SK-N-SH treated with all-trans-retinoic acid at 6 μM for 48 hours (cell line): ENCODE measurements around the gene TTLL8.
"Not testable (repeated sequence)": the region's sequence is repeated elsewhere in the genome, so short reads cannot be mapped to it uniquely, and the experiment has no call there.

Experiments used
- ATAC-seq: fragments of 200-7000 bp; cut with Tn5 transposase; 3 replicates; pipeline ENCODE4 v1.9.1; 2020; ENCODE audit warnings: mild to moderate bottlenecking, moderate library complexity
- ARNTL ChIP-seq: fragments of 450-650 bp; formaldehyde crosslinking; IDR thresholded peaks from 2 replicates; pipeline ENCODE4 v1.5.0; 2020; ENCODE audit warnings: low read depth, mild to moderate bottlenecking, moderate library complexity, borderline replicate concordance
- BACH2 ChIP-seq: fragments of 250-450 bp; sonication (Bioruptor Pico); IDR thresholded peaks from 2 replicates; pipeline ENCODE4 v1.9.0; 2021; ENCODE audit warnings: mild to moderate bottlenecking, borderline replicate concordance
- CSDC2 ChIP-seq: fragments of 250-450 bp; sonication (Bioruptor Pico); IDR thresholded peaks from 2 replicates; pipeline ENCODE4 v1.5.0; 2020; ENCODE audit warnings: mild to moderate bottlenecking, moderate library complexity
- ESRRG ChIP-seq: fragments of 250-450 bp; sonication (Bioruptor Pico); IDR thresholded peaks from 2 replicates; pipeline ENCODE4 v1.6.1; 2021; ENCODE audit warnings: mild to moderate bottlenecking
- GLIS3 ChIP-seq: fragments of 250-450 bp; sonication (Bioruptor Pico); IDR thresholded peaks from 2 replicates; pipeline ENCODE4 v1.5.0; 2020; ENCODE audit warnings: mild to moderate bottlenecking, moderate library complexity
- ISL1 ChIP-seq: fragments of 250-450 bp; sonication (Bioruptor Pico); IDR thresholded peaks from 2 replicates; pipeline ENCODE4 v2.1.2; 2022; ENCODE audit warnings: mild to moderate bottlenecking, moderate library complexity
- OSR1 ChIP-seq: fragments of 250-450 bp; sonication (Bioruptor Pico); IDR thresholded peaks from 2 replicates; pipeline ENCODE4 v1.8.0; 2022; ENCODE audit warnings: moderate library complexity, mild to moderate bottlenecking, inconsistent platforms
- PPARA ChIP-seq: fragments of 250-450 bp; sonication (Bioruptor Pico); IDR thresholded peaks from 2 replicates; pipeline ENCODE4 v1.5.0; 2020; ENCODE audit warnings: mild to moderate bottlenecking, borderline replicate concordance
- RARB ChIP-seq: fragments of 250-450 bp; sonication (Bioruptor Pico); IDR thresholded peaks from 2 replicates; pipeline ENCODE4 v1.8.0; 2021; ENCODE audit warnings: mild to moderate bottlenecking, moderate library complexity
- TCF4 ChIP-seq: fragments of 250-450 bp; sonication (Bioruptor Pico); IDR thresholded peaks from 2 replicates; pipeline ENCODE4 v1.8.0; 2021; ENCODE audit warnings: mild to moderate bottlenecking, moderate library complexity, borderline replicate concordance
- TOX ChIP-seq: fragments of 250-450 bp; sonication (Bioruptor Pico); IDR thresholded peaks from 2 replicates; pipeline ENCODE4 v1.8.0; 2021; ENCODE audit warnings: mild to moderate bottlenecking, moderate library complexity, borderline replicate concordance
- ZFP3 ChIP-seq: fragments of 250-450 bp; sonication (Bioruptor Pico); IDR thresholded peaks from 2 replicates; pipeline ENCODE4 v1.5.0; 2020; ENCODE audit warnings: mild to moderate bottlenecking, moderate library complexity
- ZFP30 ChIP-seq: fragments of 450-650 bp; formaldehyde crosslinking; IDR thresholded peaks from 2 replicates; pipeline ENCODE4 v1.5.0; 2022; ENCODE audit warnings: mild to moderate bottlenecking, moderate library complexity
- ZNF70 ChIP-seq: fragments of 450-650 bp; formaldehyde crosslinking; IDR thresholded peaks from 2 replicates; pipeline ENCODE4 v1.5.0; 2020; ENCODE audit warnings: mild to moderate bottlenecking, moderate library complexity
- ZNF8 ChIP-seq: fragments of 450-650 bp; formaldehyde crosslinking; IDR thresholded peaks from 2 replicates; pipeline ENCODE4 v1.5.0; 2020; ENCODE audit warnings: mild to moderate bottlenecking, moderate library complexity
- TF ChIP-seq, protein P1 (sequence below): fragments of 250-450 bp; sonication (Bioruptor Pico); IDR thresholded peaks from 2 replicates; pipeline ENCODE4 v1.5.1; 2021; ENCODE audit warnings: mild to moderate bottlenecking, moderate library complexity
- TF ChIP-seq, protein P2 (sequence below): fragments of 250-450 bp; sonication (Bioruptor Pico); IDR thresholded peaks from 2 replicates; pipeline ENCODE4 v1.5.0; 2020; ENCODE audit warnings: mild to moderate bottlenecking, moderate library complexity
- TF ChIP-seq, protein P3 (sequence below): fragments of 250-450 bp; sonication (Bioruptor Pico); IDR thresholded peaks from 2 replicates; pipeline ENCODE4 v1.8.0; 2021; ENCODE audit warnings: low read depth, mild to moderate bottlenecking, moderate library complexity, borderline replicate concordance
- TF ChIP-seq, protein P4 (sequence below): fragments of 250-450 bp; sonication (Bioruptor Pico); IDR thresholded peaks from 2 replicates; pipeline ENCODE4 v1.8.0; 2020; ENCODE audit warnings: mild to moderate bottlenecking, moderate library complexity, borderline replicate concordance
- TF ChIP-seq, protein P5 (sequence below): fragments of 250-450 bp; sonication (Bioruptor Pico); IDR thresholded peaks from 2 replicates; pipeline ENCODE4 v1.5.1; 2020; ENCODE audit warnings: low read depth, mild to moderate bottlenecking, moderate library complexity

The TTLL8 gene

DNA sequence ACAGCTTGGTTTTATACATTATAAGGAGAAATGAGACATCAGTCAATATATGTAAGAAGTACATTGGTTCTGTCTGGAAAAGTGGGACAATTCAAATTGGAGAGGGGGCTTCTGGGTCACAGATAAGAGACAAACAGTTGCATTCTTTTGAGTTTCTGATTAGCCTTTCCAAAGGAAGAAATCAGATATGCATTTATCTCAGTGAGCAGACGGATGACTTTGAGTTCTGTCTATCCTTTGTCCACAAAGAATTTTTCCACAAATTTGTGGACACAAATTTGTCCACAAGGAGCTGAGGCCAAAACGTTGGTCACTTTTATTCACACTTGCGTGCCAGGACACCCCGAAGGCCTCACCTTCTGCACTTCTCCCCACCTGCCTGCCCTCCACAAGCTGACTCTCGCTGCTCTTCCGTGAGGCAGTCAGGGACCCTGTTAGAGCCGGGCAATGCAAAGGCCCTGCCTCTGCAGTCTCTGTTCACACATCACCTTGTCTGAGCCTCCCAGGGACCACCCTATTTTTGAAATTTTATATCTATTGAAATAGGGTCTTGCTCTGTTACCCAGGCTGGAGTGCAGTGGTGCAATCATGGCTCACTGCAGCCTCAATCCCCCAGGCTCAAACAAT is 66.1 kb downstream of the TTLL8 start (continued):
- TF ChIP-seq, protein P1, sequence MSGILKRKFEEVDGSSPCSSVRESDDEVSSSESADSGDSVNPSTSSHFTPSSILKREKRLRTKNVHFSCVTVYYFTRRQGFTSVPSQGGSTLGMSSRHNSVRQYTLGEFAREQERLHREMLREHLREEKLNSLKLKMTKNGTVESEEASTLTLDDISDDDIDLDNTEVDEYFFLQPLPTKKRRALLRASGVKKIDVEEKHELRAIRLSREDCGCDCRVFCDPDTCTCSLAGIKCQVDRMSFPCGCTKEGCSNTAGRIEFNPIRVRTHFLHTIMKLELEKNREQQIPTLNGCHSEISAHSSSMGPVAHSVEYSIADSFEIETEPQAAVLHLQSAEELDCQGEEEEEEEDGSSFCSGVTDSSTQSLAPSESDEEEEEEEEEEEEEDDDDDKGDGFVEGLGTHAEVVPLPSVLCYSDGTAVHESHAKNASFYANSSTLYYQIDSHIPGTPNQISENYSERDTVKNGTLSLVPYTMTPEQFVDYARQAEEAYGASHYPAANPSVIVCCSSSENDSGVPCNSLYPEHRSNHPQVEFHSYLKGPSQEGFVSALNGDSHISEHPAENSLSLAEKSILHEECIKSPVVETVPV (CRISPR knock-in tag): no peak
- TF ChIP-seq, protein P2, sequence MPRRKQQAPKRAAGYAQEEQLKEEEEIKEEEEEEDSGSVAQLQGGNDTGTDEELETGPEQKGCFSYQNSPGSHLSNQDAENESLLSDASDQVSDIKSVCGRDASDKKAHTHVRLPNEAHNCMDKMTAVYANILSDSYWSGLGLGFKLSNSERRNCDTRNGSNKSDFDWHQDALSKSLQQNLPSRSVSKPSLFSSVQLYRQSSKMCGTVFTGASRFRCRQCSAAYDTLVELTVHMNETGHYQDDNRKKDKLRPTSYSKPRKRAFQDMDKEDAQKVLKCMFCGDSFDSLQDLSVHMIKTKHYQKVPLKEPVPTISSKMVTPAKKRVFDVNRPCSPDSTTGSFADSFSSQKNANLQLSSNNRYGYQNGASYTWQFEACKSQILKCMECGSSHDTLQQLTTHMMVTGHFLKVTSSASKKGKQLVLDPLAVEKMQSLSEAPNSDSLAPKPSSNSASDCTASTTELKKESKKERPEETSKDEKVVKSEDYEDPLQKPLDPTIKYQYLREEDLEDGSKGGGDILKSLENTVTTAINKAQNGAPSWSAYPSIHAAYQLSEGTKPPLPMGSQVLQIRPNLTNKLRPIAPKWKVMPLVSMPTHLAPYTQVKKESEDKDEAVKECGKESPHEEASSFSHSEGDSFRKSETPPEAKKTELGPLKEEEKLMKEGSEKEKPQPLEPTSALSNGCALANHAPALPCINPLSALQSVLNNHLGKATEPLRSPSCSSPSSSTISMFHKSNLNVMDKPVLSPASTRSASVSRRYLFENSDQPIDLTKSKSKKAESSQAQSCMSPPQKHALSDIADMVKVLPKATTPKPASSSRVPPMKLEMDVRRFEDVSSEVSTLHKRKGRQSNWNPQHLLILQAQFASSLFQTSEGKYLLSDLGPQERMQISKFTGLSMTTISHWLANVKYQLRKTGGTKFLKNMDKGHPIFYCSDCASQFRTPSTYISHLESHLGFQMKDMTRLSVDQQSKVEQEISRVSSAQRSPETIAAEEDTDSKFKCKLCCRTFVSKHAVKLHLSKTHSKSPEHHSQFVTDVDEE (CRISPR knock-in tag): no peak
- TF ChIP-seq BACH2 (CRISPR knock-in tag): no peak
- TF ChIP-seq GLIS3 (CRISPR knock-in tag): no peak

DNA sequence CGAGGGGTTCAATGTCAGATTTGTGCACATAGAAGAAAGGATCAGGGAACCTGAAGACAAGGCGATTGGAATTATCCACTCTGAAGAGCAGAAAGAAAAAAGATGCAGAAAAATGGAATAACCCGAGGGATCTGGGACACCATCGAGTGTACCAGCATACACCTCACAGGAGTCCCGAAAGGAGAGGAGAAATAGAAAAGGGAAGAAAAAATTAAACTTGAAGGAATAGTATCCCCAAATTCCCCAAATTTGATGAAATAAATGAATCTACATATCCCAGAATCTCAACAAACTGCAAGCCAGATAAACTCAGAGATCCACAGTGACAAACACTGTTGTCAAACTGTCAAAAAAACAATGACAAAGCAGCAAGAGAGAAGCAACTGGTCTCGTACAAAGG is 66.9 kb downstream of the TTLL8 start:
- TF ChIP-seq ARNTL (CRISPR knock-in tag): no peak
- TF ChIP-seq OSR1 (CRISPR knock-in tag): no peak
- TF ChIP-seq BACH2 (CRISPR knock-in tag): no peak
- TF ChIP-seq ZNF8: no peak
- TF ChIP-seq, all 23 proteins: peak for 0
- ATAC-seq: no peak

DNA sequence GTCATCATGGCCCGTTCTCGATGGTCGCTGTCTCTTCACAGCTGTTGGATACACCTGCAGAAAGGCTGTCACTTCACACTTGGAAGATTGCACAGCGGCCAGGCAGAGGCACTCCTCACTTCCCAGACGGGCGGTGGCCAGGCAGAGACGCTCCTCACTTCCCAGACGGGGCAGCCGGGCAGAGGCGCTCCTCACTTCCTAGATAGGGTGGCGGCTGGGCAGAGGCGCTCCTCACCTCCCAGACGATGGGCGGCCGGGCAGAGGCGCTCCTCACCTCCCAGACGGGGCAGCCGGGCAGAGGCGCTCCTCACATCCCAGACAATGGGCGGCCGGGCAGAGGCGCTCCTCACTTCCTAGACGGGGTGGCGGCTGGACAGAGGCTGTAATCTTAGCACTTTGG is 68.3 kb downstream of the TTLL8 start:
- ATAC-seq: not testable (repeated sequence)

DNA sequence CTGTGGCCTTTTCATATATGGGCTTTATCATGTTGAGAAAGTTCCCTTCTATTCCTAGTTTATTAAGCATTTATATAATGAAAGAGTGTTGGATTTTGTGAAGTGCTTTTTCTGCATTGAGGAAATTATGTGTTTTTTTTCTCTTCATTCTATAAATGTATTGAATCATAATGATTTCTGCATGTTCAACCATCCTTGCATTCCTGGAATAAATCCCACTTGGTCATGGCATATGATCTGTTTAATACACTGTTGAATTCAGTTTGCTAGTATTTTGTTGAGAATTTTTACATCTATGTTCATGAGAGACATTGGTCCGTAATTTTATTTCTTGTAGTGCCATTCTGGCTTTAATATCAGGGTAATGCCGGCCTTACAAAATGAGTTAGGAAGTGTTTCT is 71.8 kb downstream of the TTLL8 start:
- ATAC-seq: no peak
- TF ChIP-seq CSDC2 (CRISPR knock-in tag) (no peak), TCF4 (no peak), ARNTL (CRISPR knock-in tag) (no peak), ZFP3 (CRISPR knock-in tag) (no peak), ZFP30 (CRISPR knock-in tag) (no peak), PPARA (CRISPR knock-in tag) (no peak), ISL1 (no peak), TOX (CRISPR knock-in tag) (no peak), ZNF70 (no peak), ESRRG (CRISPR knock-in tag) (no peak), RARB (no peak), GLIS3 (CRISPR knock-in tag) (no peak)
- TF ChIP-seq, protein P2 (CRISPR knock-in tag): no peak
- TF ChIP-seq, protein P3, sequence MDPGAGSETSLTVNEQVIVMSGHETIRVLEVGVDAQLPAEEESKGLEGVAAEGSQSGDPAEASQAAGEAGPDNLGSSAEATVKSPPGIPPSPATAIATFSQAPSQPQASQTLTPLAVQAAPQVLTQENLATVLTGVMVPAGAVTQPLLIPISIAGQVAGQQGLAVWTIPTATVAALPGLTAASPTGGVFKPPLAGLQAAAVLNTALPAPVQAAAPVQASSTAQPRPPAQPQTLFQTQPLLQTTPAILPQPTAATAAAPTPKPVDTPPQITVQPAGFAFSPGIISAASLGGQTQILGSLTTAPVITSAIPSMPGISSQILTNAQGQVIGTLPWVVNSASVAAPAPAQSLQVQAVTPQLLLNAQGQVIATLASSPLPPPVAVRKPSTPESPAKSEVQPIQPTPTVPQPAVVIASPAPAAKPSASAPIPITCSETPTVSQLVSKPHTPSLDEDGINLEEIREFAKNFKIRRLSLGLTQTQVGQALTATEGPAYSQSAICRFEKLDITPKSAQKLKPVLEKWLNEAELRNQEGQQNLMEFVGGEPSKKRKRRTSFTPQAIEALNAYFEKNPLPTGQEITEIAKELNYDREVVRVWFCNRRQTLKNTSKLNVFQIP (CRISPR knock-in tag): no peak
- TF ChIP-seq, protein P4, sequence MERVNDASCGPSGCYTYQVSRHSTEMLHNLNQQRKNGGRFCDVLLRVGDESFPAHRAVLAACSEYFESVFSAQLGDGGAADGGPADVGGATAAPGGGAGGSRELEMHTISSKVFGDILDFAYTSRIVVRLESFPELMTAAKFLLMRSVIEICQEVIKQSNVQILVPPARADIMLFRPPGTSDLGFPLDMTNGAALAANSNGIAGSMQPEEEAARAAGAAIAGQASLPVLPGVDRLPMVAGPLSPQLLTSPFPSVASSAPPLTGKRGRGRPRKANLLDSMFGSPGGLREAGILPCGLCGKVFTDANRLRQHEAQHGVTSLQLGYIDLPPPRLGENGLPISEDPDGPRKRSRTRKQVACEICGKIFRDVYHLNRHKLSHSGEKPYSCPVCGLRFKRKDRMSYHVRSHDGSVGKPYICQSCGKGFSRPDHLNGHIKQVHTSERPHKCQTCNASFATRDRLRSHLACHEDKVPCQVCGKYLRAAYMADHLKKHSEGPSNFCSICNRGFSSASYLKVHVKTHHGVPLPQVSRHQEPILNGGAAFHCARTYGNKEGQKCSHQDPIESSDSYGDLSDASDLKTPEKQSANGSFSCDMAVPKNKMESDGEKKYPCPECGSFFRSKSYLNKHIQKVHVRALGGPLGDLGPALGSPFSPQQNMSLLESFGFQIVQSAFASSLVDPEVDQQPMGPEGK (CRISPR knock-in tag): no peak
- TF ChIP-seq, protein P5, sequence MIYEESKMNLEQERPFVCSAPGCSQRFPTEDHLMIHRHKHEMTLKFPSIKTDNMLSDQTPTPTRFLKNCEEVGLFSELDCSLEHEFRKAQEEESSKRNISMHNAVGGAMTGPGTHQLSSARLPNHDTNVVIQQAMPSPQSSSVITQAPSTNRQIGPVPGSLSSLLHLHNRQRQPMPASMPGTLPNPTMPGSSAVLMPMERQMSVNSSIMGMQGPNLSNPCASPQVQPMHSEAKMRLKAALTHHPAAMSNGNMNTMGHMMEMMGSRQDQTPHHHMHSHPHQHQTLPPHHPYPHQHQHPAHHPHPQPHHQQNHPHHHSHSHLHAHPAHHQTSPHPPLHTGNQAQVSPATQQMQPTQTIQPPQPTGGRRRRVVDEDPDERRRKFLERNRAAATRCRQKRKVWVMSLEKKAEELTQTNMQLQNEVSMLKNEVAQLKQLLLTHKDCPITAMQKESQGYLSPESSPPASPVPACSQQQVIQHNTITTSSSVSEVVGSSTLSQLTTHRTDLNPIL (CRISPR knock-in tag): no peak
